IMR-90 (cell line): ENCODE measurements around the gene CD36.

Experiments used
- CTCF ChIP-seq: conservative IDR thresholded peaks from 2 replicates; pipeline ENCODE4 v1.5.1; 2012; ENCODE audit warnings: mild to moderate bottlenecking, low read depth, low read length, improper control_type of control experiment
- MXI1 ChIP-seq: IDR thresholded peaks from 2 replicates; pipeline ENCODE4 v1.6.1; 2012; ENCODE audit warnings: low read depth, mild to moderate bottlenecking, low read length, moderate library complexity, borderline replicate concordance
- NFE2L2 ChIP-seq: fragments of 150-350 bp; IDR thresholded peaks from 2 replicates; pipeline ENCODE4 v1.6.1; 2016; ENCODE audit warnings: low read depth, mild to moderate bottlenecking, low read length
- POLR2A ChIP-seq: IDR thresholded peaks from 2 replicates; pipeline ENCODE4 v1.6.1; 2012; ENCODE audit warnings: mild to moderate bottlenecking, low read depth, low read length
- RCOR1 ChIP-seq: IDR thresholded peaks from 2 replicates; pipeline ENCODE4 v1.6.1; 2012; ENCODE audit warnings: mild to moderate bottlenecking, low read length, improper control_type of control experiment; ENCODE audit not compliant: insufficient replicate concordance
- USF2 ChIP-seq: fragments of 150-350 bp; IDR thresholded peaks from 2 replicates; pipeline ENCODE4 v1.6.1; 2017; ENCODE audit warnings: mild to moderate bottlenecking, antibody characterized with exemption, low read length, low read depth

- TF ChIP-seq CTCF, result no peak
- no peak for TF ChIP-seq POLR2A
- TF ChIP-seq MXI1, result no peak
- TF ChIP-seq RCOR1, result no peak
- no peak for TF ChIP-seq NFE2L2
- TF ChIP-seq USF2, result no peak
Measured at GRCh38 chr7:80719261-80719660, 80.8 kb downstream of the CD36 start.
